DOHH2 (cell line): Measurements from ENCODE around the gene ADIPOQ.

Source experiments
- H3F3A ChIP-seq: fragments of 200-600 bp; sonication (generic), shearing (Covaris generic); 2 replicates; pipeline ENCODE4 v1.6.0; 2016; ENCODE audit warnings: antibody characterized with exemption, mild to moderate bottlenecking; ENCODE audit not compliant: control insufficient read depth, insufficient read depth
- H3K27ac ChIP-seq: fragments of 200-600 bp; sonication (generic); 2 replicates; pipeline ENCODE4 v1.5.1; 2014; ENCODE audit warnings: low read depth, mild to moderate bottlenecking, low read length, moderate library complexity
- H3K27me3 ChIP-seq: fragments of 200-600 bp; sonication (generic); 2 replicates; pipeline ENCODE4 v1.6.1; 2014; ENCODE audit warnings: mild to moderate bottlenecking, low read length, mixed read lengths; ENCODE audit not compliant: control insufficient read depth
- H3K36me3 ChIP-seq: fragments of 200-600 bp; sonication (generic); 2 replicates; pipeline ENCODE4 v1.6.1; 2014; ENCODE audit warnings: mild to moderate bottlenecking, low read length, moderate library complexity, mixed read lengths; ENCODE audit not compliant: control insufficient read depth
- H3K4me1 ChIP-seq: fragments of 200-600 bp; sonication (generic); 2 replicates; pipeline ENCODE4 v1.6.1; 2014; ENCODE audit warnings: mild to moderate bottlenecking, low read length, mixed read lengths; ENCODE audit not compliant: control insufficient read depth
- H3K4me2 ChIP-seq: fragments of 200-600 bp; sonication (generic); 2 replicates; pipeline ENCODE4 v1.6.0; 2014; ENCODE audit warnings: mild to moderate bottlenecking, low read length, moderate library complexity
- H3K4me3 ChIP-seq: fragments of 200-600 bp; sonication (generic); 2 replicates; pipeline ENCODE4 v1.5.1; 2014; ENCODE audit warnings: mild to moderate bottlenecking, low read length, mixed read lengths
- H3K79me2 ChIP-seq: fragments of 200-600 bp; sonication (generic); 2 replicates; pipeline ENCODE4 v1.6.1; 2014; ENCODE audit warnings: mild to moderate bottlenecking, low read length, mixed read lengths; ENCODE audit not compliant: control insufficient read depth
- H3K9me2 ChIP-seq: fragments of 200-600 bp; sonication (generic); replicated peaks from 2 replicates; pipeline ENCODE4 v1.6.1; 2014; ENCODE audit warnings: mild to moderate bottlenecking, low read length, mixed read lengths; ENCODE audit not compliant: control insufficient read depth
- H3K9me3 ChIP-seq: fragments of 200-600 bp; sonication (generic); 2 replicates; pipeline ENCODE4 v1.6.1; 2014; ENCODE audit warnings: antibody characterized with exemption, low read length, mixed read lengths; ENCODE audit not compliant: control insufficient read depth, insufficient read depth
- H4K20me1 ChIP-seq: fragments of 200-600 bp; sonication (generic); 2 replicates; pipeline ENCODE4 v1.6.0; 2014; ENCODE audit warnings: low read depth, mild to moderate bottlenecking, antibody characterized with exemption, low read length, moderate library complexity; ENCODE audit not compliant: control insufficient read depth, insufficient read depth
- CTCF ChIP-seq: fragments of 200-600 bp; sonication (generic); IDR thresholded peaks from one replicate; pipeline ENCODE4 v1.5.1; 2014; ENCODE audit warnings: antibody characterized with exemption, mild to moderate bottlenecking, low read depth, low read length; ENCODE audit not compliant: poor library complexity, severe bottlenecking
- EZH2phosphoT487 ChIP-seq: fragments of 200-600 bp; sonication (generic); IDR thresholded peaks from 2 replicates; pipeline ENCODE4 v1.6.1; 2017; ENCODE audit warnings: borderline replicate concordance, mild to moderate bottlenecking, antibody characterized with exemption, low read length, moderate library complexity, mixed read lengths

Gene ADIPOQ

DNA sequence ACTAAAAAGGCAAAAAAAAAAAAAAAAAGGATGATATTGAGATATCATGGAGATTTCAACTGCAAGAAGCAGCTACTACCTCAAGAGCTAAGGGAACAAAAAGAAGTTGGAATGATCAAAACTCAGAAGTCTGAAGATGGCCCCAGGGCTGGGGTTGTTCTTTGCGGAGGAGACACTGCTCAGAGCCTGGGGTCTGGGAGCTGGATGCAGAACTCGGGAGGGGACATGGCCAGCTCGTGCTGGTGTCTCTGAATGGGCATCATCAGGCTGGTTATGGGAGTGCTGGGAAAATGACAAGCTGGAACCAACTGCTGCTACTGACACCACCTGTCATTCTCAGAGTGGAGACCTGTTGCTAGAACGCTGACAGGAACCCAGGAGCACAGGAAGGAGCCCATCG, 14.2 kb upstream of the ADIPOQ start:
- no peaks in the 10 kb centered on the region for H3K9me2 ChIP-seq
- no peaks in the 10 kb centered on the region for H4K20me1 ChIP-seq
- peaks cover 13% of the 10 kb centered on the region for H3K79me2 ChIP-seq
- H3F3A ChIP-seq = peaks cover 8% of the 10 kb centered on the region; the same call in 1 of the 2 replicates
- H3K27ac ChIP-seq = no peak overlapping the region
- no peak for TF ChIP-seq CTCF
- peaks cover 55% of the 10 kb centered on the region for H3K27me3 ChIP-seq
- H3K36me3 ChIP-seq = no peaks in the 10 kb centered on the region
- H3K4me1 ChIP-seq = peaks cover 27% of the 10 kb centered on the region
- no peaks in the 10 kb centered on the region for H3K9me3 ChIP-seq
- no peak overlapping the region for H3K4me2 ChIP-seq
- H3K4me3 ChIP-seq = no peak overlapping the region

GRCh38 chr3:186831798-186832197, 10.7 kb upstream of the ADIPOQ start:
- H3F3A ChIP-seq = no peaks in the 10 kb centered on the region
- no peaks in the 10 kb centered on the region for H3K36me3 ChIP-seq
- TF ChIP-seq EZH2phosphoT487 (no peak), CTCF (no peak)
- no peaks in the 10 kb centered on the region for H4K20me1 ChIP-seq
- H3K4me2 ChIP-seq = no peak overlapping the region
- H3K27me3 ChIP-seq = peaks cover 64% of the 10 kb centered on the region
- no peaks in the 10 kb centered on the region for H3K9me3 ChIP-seq
- H3K79me2 ChIP-seq = 0 out of 2 replicates have a peak, but pooled peaks cover 3% of the 10 kb centered on the region
- no peak overlapping the region for H3K4me3 ChIP-seq
- no peak overlapping the region for H3K27ac ChIP-seq
- H3K4me1 ChIP-seq = peaks cover 7% of the 10 kb centered on the region
- no peaks in the 10 kb centered on the region for H3K9me2 ChIP-seq

DNA sequence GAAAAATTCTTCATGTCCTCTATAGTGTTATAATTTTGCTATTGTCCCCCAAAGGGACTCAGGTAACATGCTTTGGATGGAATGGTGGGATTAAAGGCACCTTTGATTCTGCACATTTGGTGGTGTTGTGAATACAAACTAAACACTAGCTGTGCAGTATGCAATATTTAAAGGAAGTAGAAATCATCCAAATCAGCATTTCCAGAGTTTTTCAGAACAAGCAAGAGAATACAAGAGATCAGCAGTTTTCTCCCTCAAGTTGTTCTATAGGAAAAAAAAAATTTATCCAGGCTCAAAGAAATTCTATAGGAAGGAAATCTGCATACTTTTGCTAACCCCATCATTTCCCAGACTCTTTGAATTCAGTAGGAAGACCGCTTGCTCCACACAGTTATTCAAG, 10.2 kb upstream of the ADIPOQ start:
- Histone ChIP-seq H3K4me3 (no peak overlapping the region), H3K9me2 (no peaks in the 10 kb centered on the region), H3K36me3 (no peaks in the 10 kb centered on the region), H3K4me2 (no peak overlapping the region), H3F3A (no peaks in the 10 kb centered on the region), H3K27ac (no peak overlapping the region), H3K79me2 (no peaks in the 10 kb centered on the region), H3K9me3 (no peaks in the 10 kb centered on the region), H3K4me1 (peaks cover 7% of the 10 kb centered on the region), H4K20me1 (no peaks in the 10 kb centered on the region), H3K27me3 (peaks cover 64% of the 10 kb centered on the region)
- TF ChIP-seq CTCF (no peak), EZH2phosphoT487 (no peak)
